ENCODE results near the gene SYNE2. TPM values are rescaled to one million over a fixed set of nuclear protein-coding genes. Genes with fewer than 3 reads are reported as not detected.
A peak's percentile ranks its signal among the peaks of the same experiment; 100 is the strongest.

The SYNE2 gene
- total and polyA plus RNA-seq, 4 donors: 12.0 to 79.9 (median 19.5) TPM

GRCh38 chr14:64119980-64120379, 267.2 kb downstream of the SYNE2 start:
- no peak overlapping the region for H3K9ac ChIP-seq (ENCODE audit: low read depth in 1 of 2, low read length in 2 of 2)
- H3K9me3 ChIP-seq (ENCODE audit: control insufficient read depth in 4 of 4, low read length in 3 of 4): no peaks in the 10 kb centered on the region
- H3K4me3 ChIP-seq (ENCODE audit: low read depth in 1 of 3, low read length in 3 of 3): no peak overlapping the region
- DNase-seq (ENCODE audit: low spot score): no peak
- no peaks in the 10 kb centered on the region for H3K27me3 ChIP-seq (ENCODE audit: control insufficient read depth in 4 of 4, insufficient read depth in 4 of 4, low read length in 3 of 4)
- H3K36me3 ChIP-seq (ENCODE audit: control insufficient read depth in 4 of 4, insufficient read depth in 3 of 4, low read depth in 1 of 4, low read length in 3 of 4): peaks cover 10 to 35% (median 33%) of the 10 kb centered on the region in 4 donors
- no peak for TF ChIP-seq JUND (IDR thresholded peaks at IDR 0.05)
- peaks cover 0 to 6% (median 2%) of the 10 kb centered on the region in 4 donors for H3K4me1 ChIP-seq (ENCODE audit: control insufficient read depth in 4 of 4, insufficient read depth in 4 of 4, low read length in 3 of 4)
- no peak overlapping the region for H3K27ac ChIP-seq (ENCODE audit: low read depth in 1 of 2, low read length in 2 of 2)

GRCh38 chr14:64123241-64123822, 270.5 kb downstream of the SYNE2 start:
- Histone ChIP-seq H3K9me3 (ENCODE audit: control insufficient read depth in 4 of 4, low read length in 3 of 4) (no peaks in the 10 kb centered on the region), H3K36me3 (ENCODE audit: control insufficient read depth in 4 of 4, insufficient read depth in 3 of 4, low read depth in 1 of 4, low read length in 3 of 4) (peaks cover 10 to 65% (median 60%) of the 10 kb centered on the region in 4 donors), H3K4me3 (ENCODE audit: low read depth in 1 of 3, low read length in 3 of 3) (no peak overlapping the region), H3K27ac (ENCODE audit: low read depth in 1 of 2, low read length in 2 of 2) (peak overlapping the region; percentile 26 to 72), H3K4me1 (ENCODE audit: control insufficient read depth in 4 of 4, insufficient read depth in 4 of 4, low read length in 3 of 4) (no peaks in the 10 kb centered on the region), H3K9ac (ENCODE audit: low read depth in 1 of 2, low read length in 2 of 2) (peak overlapping the region in 1 of 2 donors; percentile 36), H3K27me3 (ENCODE audit: control insufficient read depth in 4 of 4, insufficient read depth in 4 of 4, low read length in 3 of 4) (no peaks in the 10 kb centered on the region)
- DNase-seq (ENCODE audit: low spot score): peak; percentile 57
- WGBS: 41% methylated on average over 5 of the region's 5 CpGs
- TF ChIP-seq MAX (IDR thresholded peaks at IDR 0.05) (peak; percentile 91), ATF3 (IDR thresholded peaks at IDR 0.05) (no peak), HNF4G (IDR thresholded peaks at IDR 0.05) (peak; percentile 93), CTCF (IDR thresholded peaks at IDR 0.05; ENCODE audit: low read depth, low read length, missing input control) (peak; percentile 15), SP1 (IDR thresholded peaks at IDR 0.05) (peak; percentile 96), FOXA2 (IDR thresholded peaks at IDR 0.05) (peak; percentile 86), ZBTB33 (IDR thresholded peaks at IDR 0.05) (peak; percentile 94), EGR1 (IDR thresholded peaks at IDR 0.05; ENCODE audit: low read depth in 2 of 2) (peak in 1 of 2 donors; percentile 74), RAD21 (IDR thresholded peaks at IDR 0.05) (peak; percentile 61 to 65), NR2F2 (IDR thresholded peaks at IDR 0.05) (peak; percentile 56), TAF1 (conservative IDR thresholded peaks at IDR 0.05) (no peak), JUND (IDR thresholded peaks at IDR 0.05) (peak; percentile 76 to 94), YY1 (IDR thresholded peaks at IDR 0.05) (peak; percentile 85), REST (IDR thresholded peaks at IDR 0.05) (peak; percentile 84), RXRA (IDR thresholded peaks at IDR 0.05) (peak; percentile 95 to 99), FOXA1 (IDR thresholded peaks at IDR 0.05) (peak; percentile 92), GABPA (IDR thresholded peaks at IDR 0.05 in 1 of 2, conservative IDR thresholded peaks at IDR 0.05 in 1 of 2) (peak in 1 of 2 donors; percentile 63), HNF4A (conservative IDR thresholded peaks at IDR 0.05) (peak; percentile 97 to 98)

All from liver (tissue), 9 donors.